HepG2 (cell line): ENCODE results near the gene ARPIN. TPM values are rescaled to one million over a fixed set of nuclear protein-coding genes. Genes with fewer than 3 reads are reported as not detected.

Experiments used
- ATAC-seq: fragments of 200-7000 bp; cut with Tn5 transposase; 3 replicates; pipeline ENCODE4 v1.9.1; 2020; ENCODE audit warnings: mild to moderate bottlenecking, moderate library complexity
- BruUV-seq: library from RNA; stranded (reverse); fragments of 400-500 nt; replicated peaks from 2 replicates; lab custom pipeline; 2021; lab: Mats Ljungman, UMichigan
- CTCF ChIA-PET: fragments of 300-600 bp; formaldehyde crosslinking; extraction: SDS; loops from one replicate; lab custom pipeline; 2021; ENCODE audit warnings: low total read pairs, inconsistent platforms, low intra/inter-chr PET ratio; lab: Yijun Ruan, JAX
- POLR2A ChIA-PET: fragments of 350-600 bp; sonication (Branson Sonifier 250); formaldehyde crosslinking; loops from one replicate; lab custom pipeline; 2020; ENCODE audit warnings: antibody characterized with exemption, inconsistent platforms; lab: Yijun Ruan, JAX
- DNase-seq: peaks from one replicate; pipeline ENCODE4 v3.0.0-alpha.2; 2015; ENCODE audit warnings: low spot score
- FAIRE-seq: peaks from 3 replicates; lab custom pipeline; 2011; peaks lifted over from hg19 to GRCh38; lab: Jason Lieb, UNC
- H2AFZ ChIP-seq: one replicate; pipeline ENCODE4 v1.6.1; 2011; ENCODE audit warnings: low read length, inconsistent platforms
- H3K27ac ChIP-seq: fragments of 300-600 bp; 3 replicates; pipeline ENCODE4 v1.8.0; 2011; ENCODE audit warnings: mixed run types, mild to moderate bottlenecking, mixed read lengths, low read length, inconsistent platforms; ENCODE audit not compliant: insufficient read depth; ENCODE audit errors: extremely low read length
- H3K27me3 ChIP-seq, 2 experiments: fragments of 200-600 bp in 1 of 2; 2 replicates in 1 of 2; 3 replicates in 1 of 2; pipeline versions ENCODE4 v1.6.0 to v1.8.0; 2011; ENCODE audit warnings: low read length in 2 of 2, mild to moderate bottlenecking in 2 of 2, moderate library complexity in 2 of 2, inconsistent platforms in 1 of 2; ENCODE audit not compliant: insufficient read depth in 2 of 2, control insufficient read depth in 1 of 2
- H3K36me3 ChIP-seq, 2 experiments: fragments of 200-600 bp in 1 of 2; replicated peaks in 1 of 2; 2 replicates in 1 of 2; 3 replicates in 1 of 2; pipeline versions ENCODE4 v1.5.1 to v1.8.0; 2011; ENCODE audit warnings: low read length in 2 of 2, inconsistent platforms in 1 of 2; ENCODE audit not compliant: insufficient read depth in 2 of 2, control insufficient read depth in 1 of 2
- H3K4me1 ChIP-seq: 2 replicates; pipeline ENCODE4 v1.5.1; 2012; ENCODE audit warnings: low read length, inconsistent platforms; ENCODE audit not compliant: insufficient read depth
- H3K4me2 ChIP-seq: 2 replicates; pipeline ENCODE4 v1.6.0; 2011; ENCODE audit warnings: low read depth, low read length, inconsistent platforms
- H3K4me3 ChIP-seq, 3 experiments: fragments of 200-600 bp in 1 of 3; sonication (generic), shearing (Covaris generic) in 1 of 3; replicated peaks in 1 of 3; 2 replicates each; pipeline ENCODE4 v1.5.1; 2011 to 2016; ENCODE audit warnings: low read length in 3 of 3, inconsistent platforms in 2 of 3, low read depth in 2 of 3, mild to moderate bottlenecking in 2 of 3, control low read depth in 1 of 3, mixed read lengths in 1 of 3; ENCODE audit not compliant: insufficient read depth in 1 of 3
- H3K79me2 ChIP-seq: one replicate; pipeline ENCODE4 v1.6.1; 2011; ENCODE audit warnings: low read length, inconsistent platforms; ENCODE audit not compliant: insufficient read depth
- H3K9ac ChIP-seq: 2 replicates; pipeline ENCODE4 v1.6.0; 2011; ENCODE audit warnings: mild to moderate bottlenecking, low read depth, low read length, inconsistent platforms; ENCODE audit not compliant: insufficient read depth
- H3K9me3 ChIP-seq: 2 replicates; pipeline ENCODE4 v1.5.1; 2012; ENCODE audit warnings: mild to moderate bottlenecking, low read length
- H4K20me1 ChIP-seq: 2 replicates; pipeline ENCODE4 v1.6.0; 2011; ENCODE audit warnings: inconsistent platforms, mild to moderate bottlenecking, low read length, moderate library complexity; ENCODE audit not compliant: insufficient read depth
- HNF1B ChIP-seq: sonication (generic); formaldehyde crosslinking; IDR thresholded peaks from 2 replicates; pipeline ENCODE4 v1.5.1; 2020; ENCODE audit warnings: mild to moderate bottlenecking, moderate library complexity, missing genetic modification reagents
- NFAT5 ChIP-seq: sonication (generic); formaldehyde crosslinking; IDR thresholded peaks from 2 replicates; pipeline ENCODE4 v1.4.0; 2020; ENCODE audit warnings: missing genetic modification reagents
- SKIL ChIP-seq: sonication (generic); formaldehyde crosslinking; IDR thresholded peaks from 2 replicates; pipeline ENCODE4 v1.8.0; 2022; ENCODE audit warnings: missing genetic modification reagents, mild to moderate bottlenecking, moderate library complexity, borderline replicate concordance
- STAT6 ChIP-seq: sonication (generic); formaldehyde crosslinking; IDR thresholded peaks from 2 replicates; pipeline ENCODE4 v1.4.0; 2020; ENCODE audit warnings: missing genetic modification reagents, mild to moderate bottlenecking, borderline replicate concordance
- U2AF1 ChIP-seq: fragments of 200-400 bp; formaldehyde crosslinking; optimal IDR thresholded peaks from 2 replicates; pipeline ENCODE3; 2017; ENCODE audit warnings: mild to moderate bottlenecking, low read depth, low read length
- ZNF124 ChIP-seq: sonication (generic); formaldehyde crosslinking; IDR thresholded peaks from 2 replicates; pipeline ENCODE4 v1.4.0; 2020; ENCODE audit warnings: missing genetic modification reagents
- ZNF18 ChIP-seq: sonication (generic); formaldehyde crosslinking; IDR thresholded peaks from 2 replicates; pipeline ENCODE4 v1.8.0; 2022; ENCODE audit warnings: mild to moderate bottlenecking, missing genetic modification reagents; ENCODE audit not compliant: insufficient replicate concordance
- ZNF530 ChIP-seq: sonication (generic); formaldehyde crosslinking; IDR thresholded peaks from 2 replicates; pipeline ENCODE4 v1.5.0; 2020; ENCODE audit warnings: low read depth, mild to moderate bottlenecking, missing genetic modification reagents
- ZNF558 ChIP-seq: sonication (generic); formaldehyde crosslinking; IDR thresholded peaks from 2 replicates; pipeline ENCODE4 v1.9.0; 2022; ENCODE audit warnings: mild to moderate bottlenecking, missing genetic modification reagents, borderline replicate concordance
- ZNF674 ChIP-seq: sonication (generic); formaldehyde crosslinking; IDR thresholded peaks from 2 replicates; pipeline ENCODE4 v1.5.0; 2020; ENCODE audit warnings: low read depth, mild to moderate bottlenecking, missing genetic modification reagents
- WGBS: methylation state at CpG from one replicate; pipeline ENCODE4 v1.1.6; 2017; ENCODE audit warnings: low lambda C conversion rate; 5-methylcytosine and 5-hydroxymethylcytosine counted together
- in situ Hi-C: cut with HindIII; loops from 2 replicates; pipeline ENCODE4 v1.10.0; 2017; ENCODE audit warnings: low pct_unique_long_range_greater_than_20kb; ENCODE audit not compliant: extremely low pct_ligation_motif_present
- intact Hi-C: fragments of 100-400 bp; cut with micrococcal nuclease; formaldehyde crosslinking; loops from one replicate; pipeline ENCODE4 v1.10.0; 2022; ENCODE audit not compliant: unreplicated experiment
- polyA plus RNA-seq, 8 experiments: library from polyadenylated mRNA; depleted of rRNA in 3 of 8; stranded (reverse) in 7 of 8; unstranded in 1 of 8; fragments of >200 nt; fragmentation: Illumina TruSeq in 4 of 8; extraction: Trizol in 4 of 8; gene quantifications; 2 replicates each; pipeline versions ENCODE4 v1.2.1 to v1.2.3, GENCODE V29; 2011 to 2016; ENCODE audit warnings: low read depth in 4 of 8, missing spikeins in 1 of 8, mixed read lengths in 1 of 8; ENCODE audit not compliant: insufficient read depth in 1 of 8
- total RNA-seq, 5 experiments: library from RNA; depleted of rRNA; stranded (reverse); fragments of >200 nt; fragmentation: Illumina TruSeq; extraction: Trizol; gene quantifications; 2 replicates each; pipeline ENCODE4 v1.2.3, GENCODE V29; 2016; ENCODE audit warnings: low read depth in 1 of 5

Gene ARPIN
- total and polyA plus RNA-seq, 2 of the 13 experiments (the other 11 are each of a cell fraction or from before 2014, with no cell fraction given) = 2.8 to 5.0 TPM

GRCh38 chr15:89855948-89856347, 56.8 kb downstream of the ARPIN start:
- Histone ChIP-seq H3K4me1 (peaks cover 58% of the 10 kb centered on the region), H3K9ac (no peak overlapping the region), H3K36me3 (peaks cover 0 to 9% of the 10 kb centered on the region in 2 experiments; a peak in 1 of 5 replicates), H3K27me3 (no peaks in the 10 kb centered on the region), H3K4me2 (no peak overlapping the region), H3K79me2 (no peaks in the 10 kb centered on the region), H3K27ac (peak overlapping the region; percentile 62), H2AFZ (no peak overlapping the region), H3K4me3 (no peak overlapping the region), H3K9me3 (no peaks in the 10 kb centered on the region), H4K20me1 (no peaks in the 10 kb centered on the region; the same call in 1 of the 2 replicates)
- POLR2A ChIA-PET = interaction anchor here (1.0 kb wide), 1 partner anchor 42 kb away, joined by 4 read pairs; the partner anchor contains the start of gene ANPEP
- ATAC-seq (no peak), FAIRE-seq (no peak), DNase-seq (no peak)
- WGBS = 84% methylated on average over 3 of the region's 3 CpGs
- no TSS peak for BruUV-seq
- CTCF ChIA-PET = no interaction called here
- intact Hi-C loops = no loop called here
- in situ Hi-C loops = no loop called here
- TF ChIP-seq ZNF558 (CRISPR knock-in tag) (no peak), HNF1B (no peak), ZNF530 (no peak), U2AF1 (no peak), SKIL (no peak), ZNF18 (CRISPR knock-in tag) (no peak), ZNF124 (CRISPR knock-in tag) (no peak), ZNF674 (CRISPR knock-in tag) (no peak), STAT6 (no peak), NFAT5 (CRISPR knock-in tag) (no peak)
